PC-9 (cell line): ENCODE data around the gene CPSF4L.

Experiments
- CTCF ChIP-seq: fragments of 200-600 bp; sonication (generic); conservative IDR thresholded peaks from 2 replicates; pipeline ENCODE4 v1.6.1; 2017; ENCODE audit warnings: mixed run types, antibody characterized with exemption, mild to moderate bottlenecking, moderate library complexity
- EZH2 ChIP-seq: fragments of 200-600 bp; sonication (generic); IDR thresholded peaks from 2 replicates; pipeline ENCODE4 v1.8.0; 2017; ENCODE audit warnings: antibody characterized with exemption, low read depth

DNA sequence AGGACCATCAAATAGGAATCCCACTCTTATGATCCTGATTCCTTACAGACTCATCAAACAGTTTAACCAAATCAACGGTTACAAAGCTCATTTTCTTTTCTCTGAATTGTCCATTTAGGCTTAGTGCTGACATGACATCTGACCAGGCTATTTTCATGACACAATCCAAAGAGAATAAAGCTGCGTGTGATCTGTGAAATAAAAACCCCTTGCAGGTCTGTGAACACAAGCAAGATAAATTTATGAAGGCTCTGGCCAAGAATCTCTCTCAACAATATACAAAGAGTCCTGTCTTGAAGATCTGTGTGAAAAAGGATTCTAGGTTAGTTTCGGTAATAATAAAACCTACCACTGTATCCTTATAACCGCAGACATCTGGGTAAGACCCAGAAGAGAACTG, 46.8 kb downstream of the CPSF4L start:
- no peak for TF ChIP-seq CTCF
- no peak for TF ChIP-seq EZH2
